NCI-H82 treated with DMSO at 0.1 percent for 48 hours (cell line): ENCODE data around the gene ALDH16A1.
"Not testable (repeated sequence)": the region's sequence is repeated elsewhere in the genome, so short reads cannot be mapped to it uniquely, and the experiment has no call there.

Experiments used
- DNase-seq: peaks from one replicate; lab custom pipeline; 2025; ENCODE audit not compliant: unreplicated experiment; lab: John Stamatoyannopoulos, UW

The ALDH16A1 gene

GRCh38 chr19:49461656-49462055 is 8.6 kb downstream of the ALDH16A1 start:
- no peak for DNase-seq

DNA sequence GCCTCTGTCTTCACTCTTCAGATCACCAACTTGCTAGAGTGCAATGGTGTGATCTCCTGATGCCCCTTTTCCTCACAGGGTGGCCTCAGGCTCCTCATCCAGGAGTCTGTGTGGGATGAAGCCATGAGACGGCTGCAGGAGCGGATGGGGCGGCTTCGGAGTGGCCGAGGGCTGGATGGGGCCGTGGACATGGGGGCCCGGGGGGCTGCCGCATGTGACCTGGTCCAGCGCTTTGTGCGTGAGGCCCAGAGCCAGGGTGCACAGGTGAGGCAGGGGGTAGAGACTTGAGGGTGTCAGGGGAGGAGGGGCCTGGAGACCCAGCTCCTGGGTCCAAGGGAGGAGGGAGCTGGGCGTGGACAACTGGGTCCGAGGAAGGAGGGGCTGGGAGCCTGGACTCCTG is 9.5 kb downstream of the ALDH16A1 start:
- no peak for DNase-seq

DNA sequence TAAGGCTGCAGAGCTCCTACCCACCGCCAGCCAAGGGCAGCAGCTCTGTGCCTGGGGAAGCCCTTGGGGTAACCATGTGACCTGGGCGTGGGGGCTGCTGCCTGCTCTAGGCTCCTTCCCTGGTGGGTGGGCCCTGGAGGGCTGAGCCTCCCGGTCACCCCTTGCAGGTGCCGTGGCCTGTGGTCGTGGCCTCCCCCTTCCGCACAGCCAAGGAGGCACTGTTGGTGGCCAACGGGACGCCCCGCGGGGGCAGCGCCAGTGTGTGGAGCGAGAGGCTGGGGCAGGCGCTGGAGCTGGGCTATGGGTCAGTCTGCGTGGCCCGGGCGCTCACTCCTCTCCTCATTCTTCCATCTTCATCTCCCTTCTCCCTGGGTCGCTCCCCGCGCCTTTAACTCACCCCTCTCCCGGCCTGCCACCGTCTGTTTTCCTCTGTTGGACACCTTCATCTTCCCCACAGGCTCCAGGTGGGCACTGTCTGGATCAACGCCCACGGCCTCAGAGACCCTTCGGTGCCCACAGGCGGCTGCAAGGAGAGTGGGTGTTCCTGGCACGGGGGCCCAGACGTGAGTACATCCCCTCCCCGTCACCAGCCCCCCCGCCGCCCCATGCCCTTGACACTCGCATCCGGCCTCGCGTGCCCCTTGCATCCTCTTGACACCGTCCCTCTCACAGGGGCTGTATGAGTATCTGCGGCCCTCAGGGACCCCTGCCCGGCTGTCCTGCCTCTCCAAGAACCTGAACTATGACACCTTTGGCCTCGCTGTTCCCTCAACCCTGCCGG is 11.1 kb downstream of the ALDH16A1 start:
- no peak for DNase-seq

DNA sequence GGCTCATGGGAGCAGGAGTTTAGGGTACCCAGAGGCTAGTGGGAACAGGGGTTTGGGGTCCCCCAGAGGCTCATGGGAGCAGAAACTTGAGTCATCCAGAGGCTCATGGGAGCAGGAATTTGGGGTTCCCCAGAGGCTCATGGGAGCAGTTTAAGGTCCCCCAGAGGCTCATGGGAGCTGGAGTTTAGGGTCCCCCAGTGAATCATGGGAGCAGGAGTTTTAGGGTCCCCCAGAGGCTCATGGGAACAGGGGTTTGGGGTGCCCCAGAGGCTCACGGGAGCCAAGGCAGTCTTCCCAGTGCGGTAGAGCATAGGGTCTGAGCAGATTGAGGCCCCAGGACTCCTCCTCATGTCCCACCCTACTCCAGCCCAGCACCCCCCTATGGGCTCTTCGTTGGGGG is 12.3 kb downstream of the ALDH16A1 start:
- no peak for DNase-seq

DNA sequence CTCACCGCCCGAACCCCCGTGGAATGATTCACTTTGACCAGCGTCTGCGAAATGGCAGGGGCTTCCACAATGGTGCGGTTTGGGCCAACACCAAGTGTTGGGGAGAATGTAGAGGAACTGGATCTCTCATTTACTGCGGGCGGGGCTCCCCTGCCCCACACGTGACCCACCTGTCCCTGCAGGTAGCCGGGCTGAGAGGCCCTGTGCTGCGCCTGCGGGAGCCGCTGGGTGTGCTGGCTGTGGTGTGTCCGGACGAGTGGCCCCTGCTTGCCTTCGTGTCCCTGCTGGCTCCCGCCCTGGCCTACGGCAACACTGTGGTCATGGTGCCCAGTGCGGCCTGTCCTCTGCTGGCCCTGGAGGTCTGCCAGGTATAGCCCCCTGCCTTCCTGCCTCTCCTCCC is 15.2 kb downstream of the ALDH16A1 start:
- DNase-seq = no peak

DNA sequence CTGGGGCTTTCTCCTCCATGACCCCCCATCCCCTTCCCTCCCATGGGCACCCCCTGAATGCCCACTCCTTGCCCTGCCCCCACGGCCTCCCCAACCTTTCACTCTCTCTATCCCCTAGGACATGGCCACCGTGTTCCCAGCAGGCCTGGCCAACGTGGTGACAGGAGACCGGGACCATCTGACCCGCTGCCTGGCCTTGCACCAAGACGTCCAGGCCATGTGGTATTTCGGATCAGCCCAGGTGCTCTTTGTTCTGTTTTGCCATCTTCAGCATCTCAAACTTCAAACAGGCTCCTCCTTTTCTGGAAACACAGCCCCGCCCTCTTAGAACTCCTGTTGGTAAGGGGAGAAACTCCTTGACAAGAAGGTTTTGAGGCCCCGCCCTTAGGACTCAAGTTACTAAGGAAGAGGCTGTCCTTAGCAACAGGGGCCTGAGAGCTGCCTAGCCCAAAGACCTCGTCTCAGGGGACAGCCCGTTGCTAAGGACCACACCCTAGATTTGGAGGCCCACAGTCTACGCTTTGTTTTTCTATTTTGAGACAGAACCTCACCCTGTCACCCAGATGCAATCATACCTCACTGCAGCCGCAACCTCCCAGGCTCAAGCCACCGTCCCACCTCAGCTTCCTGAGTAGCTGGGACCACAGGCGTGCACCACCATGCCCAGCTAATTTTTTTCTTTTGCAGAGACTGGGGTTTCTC is 15.9 kb downstream of the ALDH16A1 start:
- no peak for DNase-seq

GRCh38 chr19:49469828-49470614 is 17.0 kb downstream of the ALDH16A1 start:
- DNase-seq = no peak

GRCh38 chr19:49470615-49470978 is 17.6 kb downstream of the ALDH16A1 start:
- DNase-seq = no peak

DNA sequence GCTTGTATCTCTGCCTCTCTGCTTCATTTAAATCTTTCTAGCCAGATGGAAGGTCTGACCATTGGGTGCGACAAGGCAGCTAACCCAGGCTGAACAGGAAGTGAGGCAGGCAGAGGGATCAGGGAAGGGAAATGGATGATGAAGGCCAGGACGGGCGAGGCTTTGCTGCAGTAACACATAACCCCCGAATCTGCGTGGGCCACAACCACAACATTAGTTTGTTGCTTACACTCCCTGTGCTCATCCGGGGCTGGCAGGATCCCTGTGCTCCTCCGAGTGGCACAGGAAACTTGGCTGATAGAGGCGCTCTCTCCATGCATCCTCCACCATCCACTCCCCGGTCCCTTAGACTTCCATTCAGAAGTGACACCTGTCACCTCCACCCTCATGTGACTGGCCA is 19.9 kb downstream of the ALDH16A1 start:
- DNase-seq = no peak

- not testable (repeated sequence) for DNase-seq
Observed at GRCh38 chr19:49473501-49473867, 20.5 kb downstream of the ALDH16A1 start.

DNA sequence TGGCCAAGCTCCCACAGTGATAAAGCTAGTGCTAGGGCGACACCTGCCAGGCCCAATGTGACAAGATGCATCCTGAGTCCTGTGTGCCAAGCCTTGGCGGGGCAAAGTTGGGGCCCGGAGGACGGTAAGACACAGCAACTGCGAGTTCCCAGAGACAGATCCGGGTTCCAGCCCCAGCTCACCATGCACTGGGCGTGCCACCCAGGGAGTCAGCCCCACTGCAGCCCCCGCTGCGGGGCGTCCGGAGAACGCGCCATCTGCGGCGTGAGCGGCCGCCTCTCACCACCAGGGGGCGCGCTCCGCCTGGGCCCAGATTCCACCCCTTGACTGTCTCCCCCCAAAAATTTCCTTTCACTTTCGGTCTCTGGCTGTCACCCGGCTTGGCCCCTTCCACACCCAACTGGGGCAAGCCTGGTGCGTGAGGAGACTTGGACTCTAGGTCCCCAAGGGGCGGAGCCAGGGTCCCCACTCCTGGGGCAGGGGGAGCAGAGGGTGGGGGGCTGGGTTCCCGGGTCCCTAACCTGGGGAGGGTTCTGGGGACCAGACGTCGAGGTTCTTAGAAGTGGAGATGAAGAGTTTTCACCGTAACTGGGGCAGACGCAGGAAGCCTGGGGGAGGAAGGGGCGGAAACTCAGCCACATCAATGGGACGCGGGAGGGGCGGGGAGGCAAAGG is 21.0 kb downstream of the ALDH16A1 start, which contains the start of gene FLT3LG:
Gene FLT3LG (plus strand): TSS at position 348 of the 674 bp plus-strand sequence. CDS start 425 bp downstream, outside the sequence.
- peak; percentile 36 for DNase-seq

DNA sequence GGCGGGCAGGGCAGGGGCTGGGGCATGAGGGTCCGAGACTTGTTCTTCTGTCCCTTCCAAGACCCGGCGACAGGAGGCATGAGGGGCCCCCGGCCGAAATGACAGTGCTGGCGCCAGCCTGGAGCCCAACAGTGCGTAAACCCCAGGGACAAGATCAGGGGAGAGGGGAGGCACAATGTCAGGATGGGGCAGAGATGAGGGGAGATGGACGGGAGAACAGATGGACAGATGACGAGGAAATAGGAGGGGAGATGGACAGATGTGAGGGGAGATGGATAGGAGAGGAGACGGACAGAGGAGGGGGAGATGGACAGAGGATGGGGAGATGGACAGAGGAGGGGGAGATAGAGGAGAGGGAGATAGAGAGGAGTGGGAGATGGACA is 21.5 kb downstream of the ALDH16A1 start:
- no peak for DNase-seq

- no peak for DNase-seq
Observed at GRCh38 chr19:49475191-49475917, 22.3 kb downstream of the ALDH16A1 start.

- peak; percentile 61 for DNase-seq
Observed at GRCh38 chr19:49475995-49476880, 23.2 kb downstream of the ALDH16A1 start.

GRCh38 chr19:49479975-49480628 is 27.1 kb downstream of the ALDH16A1 start:
- no peak for DNase-seq

DNA sequence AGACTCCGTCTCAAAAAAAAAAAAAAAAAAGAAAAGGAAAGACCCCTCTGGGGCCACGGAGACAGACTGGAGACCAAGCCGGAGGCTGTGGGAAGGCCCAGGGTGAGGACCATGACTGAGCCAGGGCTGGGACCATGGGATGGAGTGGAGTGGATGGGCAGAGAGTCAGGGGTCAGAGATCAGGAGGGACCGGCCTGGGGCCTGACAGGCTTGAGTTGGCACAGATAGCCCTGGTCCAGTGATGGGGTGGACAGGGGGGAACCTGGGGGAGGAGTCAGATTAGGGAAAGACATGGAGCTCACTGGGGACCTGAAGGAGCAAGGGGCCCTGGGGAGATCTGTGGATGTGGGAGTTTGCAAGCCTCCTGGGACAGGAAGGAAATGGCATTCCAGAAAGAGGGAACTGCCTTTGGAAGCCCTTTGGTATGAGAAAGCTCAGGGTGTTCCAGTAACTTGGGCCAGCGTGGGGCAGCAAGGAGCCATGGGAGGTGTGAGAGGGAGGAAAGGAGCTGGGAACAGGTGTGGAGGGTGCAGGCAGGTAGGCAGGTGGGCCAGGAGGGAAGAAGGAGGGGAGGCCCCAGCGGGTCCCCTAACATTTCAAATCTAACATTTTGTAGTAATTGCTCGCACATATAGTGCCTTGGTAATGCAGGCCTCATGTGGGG is 28.1 kb downstream of the ALDH16A1 start:
- DNase-seq = no peak

GRCh38 chr19:49486232-49486631 is 33.2 kb downstream of the ALDH16A1 start:
- no peak for DNase-seq

DNA sequence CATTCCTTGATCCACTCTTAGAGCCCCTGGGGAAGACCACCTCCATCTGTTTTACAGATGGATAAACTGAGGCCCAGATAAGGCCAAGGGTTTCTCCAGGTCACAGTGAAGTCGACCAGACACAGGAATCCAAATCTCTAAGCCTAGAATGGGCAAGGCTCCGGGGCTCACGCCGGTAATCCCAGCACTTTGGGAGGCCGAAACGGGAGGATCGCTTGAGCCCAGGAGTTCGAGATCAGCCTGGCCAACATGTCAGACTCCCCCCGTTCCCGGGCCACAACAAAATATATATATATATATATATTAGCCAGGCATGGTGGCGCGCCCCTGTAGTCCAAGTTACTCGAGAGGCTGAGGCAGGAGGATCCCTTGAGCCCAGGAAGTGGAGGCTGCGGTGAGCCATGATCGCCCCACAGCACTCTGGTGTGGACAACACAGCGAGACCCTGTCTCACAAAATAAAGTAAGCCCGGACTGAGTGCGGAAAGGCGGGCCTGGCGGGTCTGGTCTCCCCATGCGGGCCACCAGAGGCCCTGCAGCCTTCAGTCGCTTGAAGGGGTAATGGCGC is 33.8 kb downstream of the ALDH16A1 start:
- no peak for DNase-seq
